Ovary (tissue), 3 donors: Measurements from ENCODE around the gene ALPK3.

ENCODE experiments used
- EP300 ChIP-seq: sonication (generic); formaldehyde crosslinking; IDR thresholded peaks from one replicate; pipeline ENCODE4 v1.6.1; 2017; ENCODE audit warnings: antibody characterized with exemption
- POLR2A ChIP-seq: fragments of 450-650 bp; IDR thresholded peaks from one replicate; pipeline ENCODE4 v1.6.1; 2017; ENCODE audit warnings: antibody characterized with exemption, mild to moderate bottlenecking, moderate library complexity
- TF ChIP-seq, protein P1 (sequence below), 3 donors: fragments of 450-650 bp in 2 of 3; fragments of 200-600 bp in 1 of 3; IDR thresholded peaks; one replicate each; pipeline versions ENCODE4 v1.5.1 to v1.8.0; 2016 to 2022; ENCODE audit warnings: antibody characterized with exemption in 3 of 3, mild to moderate bottlenecking in 1 of 3
- donor health status: DM: no; HTN: no; CAD: no.

DNA sequence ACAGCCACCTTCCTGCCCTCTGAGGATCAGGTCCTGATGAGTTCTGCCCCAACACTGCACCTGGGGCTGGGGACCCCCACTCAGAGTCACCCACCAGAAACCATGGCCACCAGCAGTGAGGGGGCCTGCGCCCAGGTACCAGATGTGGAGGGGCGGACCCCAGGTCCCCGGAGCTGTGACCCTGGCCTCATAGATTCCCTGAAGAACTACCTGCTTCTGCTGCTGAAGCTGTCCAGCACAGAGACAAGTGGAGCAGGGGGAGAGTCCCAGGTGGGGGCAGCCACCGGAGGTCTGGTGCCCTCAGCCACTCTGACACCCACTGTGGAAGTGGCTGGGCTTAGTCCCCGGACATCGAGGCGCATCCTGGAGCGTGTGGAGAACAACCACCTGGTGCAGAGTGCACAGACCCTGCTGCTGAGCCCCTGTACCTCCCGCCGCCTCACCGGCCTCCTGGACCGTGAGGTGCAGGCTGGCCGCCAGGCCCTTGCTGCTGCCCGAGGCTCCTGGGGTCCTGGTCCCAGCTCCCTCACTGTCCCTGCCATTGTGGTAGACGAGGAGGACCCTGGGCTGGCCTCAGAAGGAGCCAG, 40.4 kb downstream of the ALPK3 start:
- TF ChIP-seq EP300 (no peak), POLR2A (no peak)
- TF ChIP-seq, protein P1, sequence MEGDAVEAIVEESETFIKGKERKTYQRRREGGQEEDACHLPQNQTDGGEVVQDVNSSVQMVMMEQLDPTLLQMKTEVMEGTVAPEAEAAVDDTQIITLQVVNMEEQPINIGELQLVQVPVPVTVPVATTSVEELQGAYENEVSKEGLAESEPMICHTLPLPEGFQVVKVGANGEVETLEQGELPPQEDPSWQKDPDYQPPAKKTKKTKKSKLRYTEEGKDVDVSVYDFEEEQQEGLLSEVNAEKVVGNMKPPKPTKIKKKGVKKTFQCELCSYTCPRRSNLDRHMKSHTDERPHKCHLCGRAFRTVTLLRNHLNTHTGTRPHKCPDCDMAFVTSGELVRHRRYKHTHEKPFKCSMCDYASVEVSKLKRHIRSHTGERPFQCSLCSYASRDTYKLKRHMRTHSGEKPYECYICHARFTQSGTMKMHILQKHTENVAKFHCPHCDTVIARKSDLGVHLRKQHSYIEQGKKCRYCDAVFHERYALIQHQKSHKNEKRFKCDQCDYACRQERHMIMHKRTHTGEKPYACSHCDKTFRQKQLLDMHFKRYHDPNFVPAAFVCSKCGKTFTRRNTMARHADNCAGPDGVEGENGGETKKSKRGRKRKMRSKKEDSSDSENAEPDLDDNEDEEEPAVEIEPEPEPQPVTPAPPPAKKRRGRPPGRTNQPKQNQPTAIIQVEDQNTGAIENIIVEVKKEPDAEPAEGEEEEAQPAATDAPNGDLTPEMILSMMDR (IDR thresholded peaks at IDR 0.05), result no peak
